ENCODE data around the gene PTPN4.

PTPN4 gene

DNA sequence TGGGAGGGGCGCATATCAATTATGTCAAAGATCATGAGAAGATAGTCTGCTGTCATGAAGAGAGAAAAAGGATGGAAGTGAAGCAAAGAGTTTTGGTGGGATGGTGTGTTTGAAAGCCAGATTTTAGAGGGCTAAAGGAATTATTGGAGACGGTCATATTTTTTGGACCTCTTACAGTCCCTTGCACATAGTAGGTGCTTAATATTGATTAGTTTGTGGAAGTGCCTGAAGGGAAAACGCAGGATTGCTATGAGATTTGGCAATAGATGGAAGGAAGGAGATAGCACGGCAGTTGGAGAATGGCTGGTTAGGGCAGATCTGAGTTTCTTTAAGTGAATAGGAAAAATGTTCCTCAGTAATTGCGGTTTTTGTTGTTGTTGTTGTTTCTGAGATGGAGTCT, 269.1 kb downstream of the PTPN4 start:
- no peak for DNase-seq

DNA sequence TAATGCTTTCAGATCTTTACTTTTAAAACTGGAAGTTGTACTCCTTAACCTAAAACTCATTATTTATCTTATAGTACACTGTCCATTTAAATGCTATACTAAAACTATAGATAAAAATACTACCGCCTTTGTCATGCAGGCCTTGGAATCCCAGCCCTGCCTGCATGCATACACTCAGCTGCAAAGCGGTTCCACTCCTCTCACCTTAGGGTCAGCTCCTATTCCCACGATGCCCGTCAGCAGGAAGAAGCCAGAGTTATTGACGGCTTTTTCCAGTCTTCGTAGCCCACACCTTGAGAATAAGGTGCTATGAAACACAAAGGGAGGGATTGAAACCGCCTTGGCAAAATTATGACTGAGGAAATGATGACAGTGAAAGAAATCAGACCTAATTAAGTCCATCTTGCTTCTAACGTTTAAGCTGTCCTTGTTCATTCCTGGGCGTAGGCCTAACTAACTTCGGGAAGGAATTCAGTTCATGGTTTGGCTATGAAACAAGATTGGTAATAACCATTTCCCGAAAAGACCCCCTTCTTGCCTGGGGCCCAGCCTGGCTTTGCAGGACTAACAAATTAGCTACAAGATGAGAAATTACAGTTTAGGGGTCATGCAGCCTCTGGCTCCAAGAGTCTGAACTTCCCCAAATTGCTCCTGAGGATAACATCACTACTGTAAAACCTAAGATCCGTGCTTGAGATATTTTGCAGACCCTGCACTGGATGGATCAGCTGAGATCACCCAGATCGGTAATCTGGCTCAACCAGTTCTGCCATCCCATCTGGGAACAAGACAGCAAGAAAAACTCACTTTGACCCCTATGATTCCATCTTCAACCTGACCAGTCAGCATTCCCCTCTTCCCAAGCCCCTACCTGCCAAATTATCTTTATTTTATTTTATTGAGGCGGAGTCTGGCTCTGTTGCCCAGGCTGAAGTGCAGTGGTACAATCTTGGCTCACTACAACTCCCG, 270.2 kb downstream of the PTPN4 start:
- no peak for DNase-seq

DNA sequence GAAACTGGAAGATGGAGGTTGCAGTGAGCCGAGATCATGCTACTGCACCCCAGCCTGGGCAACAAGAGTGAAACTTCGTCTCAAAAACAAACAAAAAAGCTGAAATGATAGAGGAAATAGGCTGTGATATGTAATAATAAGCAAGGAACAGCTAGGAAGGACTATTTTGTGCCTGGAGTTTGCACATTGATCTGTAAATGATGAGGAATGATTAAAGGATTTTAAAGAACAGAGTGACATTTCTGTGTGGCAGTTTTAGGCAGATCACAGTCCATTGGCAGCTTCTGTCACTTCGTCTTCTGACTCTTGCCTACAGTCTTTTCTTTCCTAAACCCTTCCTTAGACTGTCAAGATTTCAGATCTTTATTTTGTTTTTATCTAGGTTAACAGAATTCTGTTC, 272.6 kb downstream of the PTPN4 start:
- no peak for DNase-seq

All from activated CD4-positive, alpha-beta T cell treated with anti-CD3 and anti-CD28 coated beads, Interleukin-10, Interleukin-2, amounts not matched to agents 100 ng/mL and 50 ng/mL, durations not matched to agents 16 hours and 8 hours (primary cell).